ENCODE data around the gene CHGA. TPM values are rescaled to one million over a fixed set of nuclear protein-coding genes. Genes with fewer than 3 reads are reported as not detected.

CHGA gene
- polyA plus RNA-seq, 3 donors = not detected

- H3K27me3 Mint-ChIP-seq (ENCODE audit: low read depth in 3 of 3) = peaks cover 0 to 1% (median 1%) of the 10 kb centered on the region in 3 donors
- WGBS (ENCODE audit: insufficient coverage) = 99% methylated on average over 17 of the region's 20 CpGs
- H3K9me3 Mint-ChIP-seq = peaks cover 0 to 3% (median 0%) of the 10 kb centered on the region in 7 donors
Observed at GRCh38 chr14:92962031-92962830, 39.3 kb downstream of the CHGA start.

GRCh38 chr14:92962831-92963095, 39.8 kb downstream of the CHGA start:
- no peak overlapping the region for H3K4me3 ChIP-seq (replicated peaks in 1 of 3; ENCODE audit: low read depth in 2 of 3, low read length in 3 of 3)
- H3K4me2 ChIP-seq (replicated peaks; ENCODE audit: extremely low read depth, low read length, poor library complexity, severe bottlenecking) = no peak overlapping the region
- no peak overlapping the region for H3K9ac ChIP-seq (ENCODE audit: insufficient read depth, low read length, poor library complexity, severe bottlenecking)
- peaks cover 56% of the 10 kb centered on the region for H3K79me2 ChIP-seq (ENCODE audit: insufficient read depth, low read length)
- intact Hi-C loops (cut with micrococcal nuclease) = no loop called here
- Mint-ChIP-seq H3K27me3 (ENCODE audit: low read depth in 3 of 3) (peaks cover 0 to 1% (median 1%) of the 10 kb centered on the region in 3 donors), H3K4me1 (peaks cover 8% of the 10 kb centered on the region), H3K27ac (no peak overlapping the region), H3K36me3 (peaks cover 59 to 70% of the 10 kb centered on the region in 2 donors), H3K4me3 (no peak overlapping the region), H3K9me3 (peaks cover 0 to 5% (median 2%) of the 10 kb centered on the region in 7 donors)
- no peaks in the 10 kb centered on the region for H3K9me3 ChIP-seq (replicated peaks in 1 of 2; ENCODE audit: control insufficient read depth in 1 of 2, insufficient read depth in 1 of 2, low read length in 2 of 2)
- H4K20me1 ChIP-seq (ENCODE audit: insufficient read depth, low read length) = peaks cover 95% of the 10 kb centered on the region
- H3K4me1 ChIP-seq (ENCODE audit: control insufficient read depth in 1 of 2, insufficient read depth in 2 of 2, low read length in 2 of 2) = peaks cover 0 to 2% of the 10 kb centered on the region in 2 donors
- DNase-seq = no peak
- no peaks in the 10 kb centered on the region for H3K27me3 ChIP-seq (ENCODE audit: control insufficient read depth in 2 of 2, insufficient read depth in 2 of 2, low read length in 2 of 2)
- no peak for TF ChIP-seq CTCF (IDR thresholded peaks at IDR 0.05)
- 96% methylated on average over 11 of the region's 11 CpGs for WGBS (ENCODE audit: insufficient coverage)
- peaks cover 55 to 64% of the 10 kb centered on the region in 2 donors for H3K36me3 ChIP-seq (replicated peaks in 1 of 2; ENCODE audit: control insufficient read depth in 1 of 2, insufficient read depth in 2 of 2, low read length in 2 of 2)
- H3K27ac ChIP-seq (ENCODE audit: low read depth in 1 of 2, low read length in 2 of 2) = no peak overlapping the region
- no peak overlapping the region for H2AFZ ChIP-seq (ENCODE audit: insufficient read depth, low read depth, low read length, poor library complexity, severe bottlenecking)

More at GRCh38 chr14:92962031-92962830, 39.3 kb downstream of the CHGA start:
- Histone ChIP-seq H3K27me3 (ENCODE audit: control insufficient read depth in 2 of 2, insufficient read depth in 2 of 2, low read length in 2 of 2) (no peaks in the 10 kb centered on the region), H3K4me2 (replicated peaks; ENCODE audit: extremely low read depth, low read length, poor library complexity, severe bottlenecking) (no peak overlapping the region), H2AFZ (ENCODE audit: insufficient read depth, low read depth, low read length, poor library complexity, severe bottlenecking) (no peak overlapping the region), H3K4me1 (ENCODE audit: control insufficient read depth in 1 of 2, insufficient read depth in 2 of 2, low read length in 2 of 2) (peaks cover 0 to 2% of the 10 kb centered on the region in 2 donors), H4K20me1 (ENCODE audit: insufficient read depth, low read length) (peaks cover 93% of the 10 kb centered on the region), H3K9me3 (replicated peaks in 1 of 2; ENCODE audit: control insufficient read depth in 1 of 2, insufficient read depth in 1 of 2, low read length in 2 of 2) (no peaks in the 10 kb centered on the region), H3K27ac (ENCODE audit: low read depth in 1 of 2, low read length in 2 of 2) (peak overlapping the region in 1 of 2 donors; percentile 1), H3K79me2 (ENCODE audit: insufficient read depth, low read length) (peaks cover 50% of the 10 kb centered on the region), H3K36me3 (replicated peaks in 1 of 2; ENCODE audit: control insufficient read depth in 1 of 2, insufficient read depth in 2 of 2, low read length in 2 of 2) (peaks cover 60 to 69% of the 10 kb centered on the region in 2 donors), H3K9ac (ENCODE audit: insufficient read depth, low read length, poor library complexity, severe bottlenecking) (no peak overlapping the region), H3K4me3 (replicated peaks in 1 of 3; ENCODE audit: low read depth in 2 of 3, low read length in 3 of 3) (no peak overlapping the region)
- TF ChIP-seq CTCF (IDR thresholded peaks at IDR 0.05) = no peak
- DNase-seq = no peak
- Mint-ChIP-seq H3K4me3 (no peak overlapping the region), H3K27ac (peak overlapping the region in 2 of 7 donors; percentile 18 to 31), H3K4me1 (peaks cover 8% of the 10 kb centered on the region), H3K36me3 (peaks cover 62 to 70% of the 10 kb centered on the region in 2 donors)
- intact Hi-C loops (cut with micrococcal nuclease) = no loop called here
